ENCODE measurements around the gene GRIN2C. TPM values are rescaled to one million over a fixed set of nuclear protein-coding genes. Genes with fewer than 3 reads are reported as not detected.

The GRIN2C gene
- total and polyA plus RNA-seq, 2 donors (not counting 3 experiments of a cell fraction or from before 2014, with no cell fraction given), result 0.04 to 0.60 TPM

DNA sequence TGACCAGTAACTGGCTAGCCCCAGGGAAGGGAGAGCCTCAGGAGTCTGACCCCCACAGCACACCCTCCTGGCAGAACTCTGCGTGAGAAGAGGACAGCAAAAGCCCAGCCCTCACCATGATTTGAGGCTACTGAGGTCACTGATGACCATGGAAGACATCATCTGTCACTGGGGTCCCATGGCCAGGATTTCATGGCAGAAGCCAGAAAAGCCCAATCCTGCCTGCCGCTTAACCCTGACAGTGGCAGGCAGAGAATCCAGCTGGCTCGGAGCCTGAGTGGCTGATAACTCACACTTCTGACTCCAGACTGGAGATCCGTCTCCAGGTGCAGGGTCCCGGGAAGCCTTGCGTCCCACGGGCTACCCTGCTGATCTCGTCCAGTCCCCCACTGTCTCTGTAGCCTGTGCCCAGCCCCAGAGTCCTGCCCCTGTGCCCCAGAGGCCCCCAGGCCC lies 17.5 kb downstream of the GRIN2C start:
- intact Hi-C loops (cut with micrococcal nuclease), result loop anchor here (1.0 kb wide), 1 partner anchor 51 kb away; no protein-coding TSS in a partner anchor
- no peak overlapping the region for H3K4me3 ChIP-seq (replicated peaks in 1 of 3; ENCODE audit: insufficient read depth in 1 of 3, low read depth in 1 of 3, low read length in 3 of 3)
- no peak overlapping the region for H3K4me2 ChIP-seq (ENCODE audit: insufficient read depth, low read length)
- H3K4me1 ChIP-seq (ENCODE audit: control insufficient read depth, extremely low read depth, insufficient read depth, low read length), result no peaks in the 10 kb centered on the region
- H3K27ac ChIP-seq (ENCODE audit: insufficient read depth, low read depth, low read length), result no peak overlapping the region
- POLR2A ChIA-PET, result interaction anchor here (1.0 kb wide), 1 partner anchor 31 kb away, joined by 8 read pairs; the partner anchor contains the start of gene FDXR
- no peak for FAIRE-seq
- no peaks in the 10 kb centered on the region for H4K20me1 ChIP-seq (replicated peaks; ENCODE audit: control insufficient read depth, extremely low read depth, insufficient read depth, low read length)
- no peak for DNase-seq (ENCODE audit: low read depth, low spot score)
- TF ChIP-seq EZH2 (IDR thresholded peaks at IDR 0.05; ENCODE audit: borderline replicate concordance, low read depth, low read length, severe bottlenecking), result no peak
- H3K27me3 ChIP-seq (ENCODE audit: control insufficient read depth in 2 of 2, insufficient read depth in 2 of 2, low read length in 2 of 2), result no peaks in the 10 kb centered on the region
- no peaks in the 10 kb centered on the region for H3K79me2 ChIP-seq (ENCODE audit: control insufficient read depth, insufficient read depth, low read length)
- no peaks in the 10 kb centered on the region for H3K36me3 ChIP-seq (ENCODE audit: control insufficient read depth in 2 of 2, extremely low read depth in 1 of 2, insufficient read depth in 2 of 2, low read length in 2 of 2)
- BruUV-seq (replicated peaks), result no TSS peak
- dilution Hi-C loops (cut with MboI; ENCODE audit: extremely low pct_ligation_motif_present, low sequenced_read_pairs), result no loop called here
- H3K9me1 ChIP-seq (replicated peaks; ENCODE audit: control insufficient read depth, extremely low read depth, insufficient read depth, low read length), result no peaks in the 10 kb centered on the region
- CTCF ChIA-PET, result interaction anchor here (1.0 to 11.7 kb wide), 19 partner anchors 9 to 131 kb away, joined by 3 to 227 read pairs (median 7); partner anchors contain the start of genes FDXR and GRIN2C
- no peak overlapping the region for H3K9ac ChIP-seq (replicated peaks; ENCODE audit: extremely low read depth, insufficient read depth, low read length)
- peak overlapping the region; percentile 44 for H2AFZ ChIP-seq (ENCODE audit: low read depth, low read length)
- H3K9me3 ChIP-seq (replicated peaks; ENCODE audit: control insufficient read depth, insufficient read depth, low read length), result no peaks in the 10 kb centered on the region

DNA sequence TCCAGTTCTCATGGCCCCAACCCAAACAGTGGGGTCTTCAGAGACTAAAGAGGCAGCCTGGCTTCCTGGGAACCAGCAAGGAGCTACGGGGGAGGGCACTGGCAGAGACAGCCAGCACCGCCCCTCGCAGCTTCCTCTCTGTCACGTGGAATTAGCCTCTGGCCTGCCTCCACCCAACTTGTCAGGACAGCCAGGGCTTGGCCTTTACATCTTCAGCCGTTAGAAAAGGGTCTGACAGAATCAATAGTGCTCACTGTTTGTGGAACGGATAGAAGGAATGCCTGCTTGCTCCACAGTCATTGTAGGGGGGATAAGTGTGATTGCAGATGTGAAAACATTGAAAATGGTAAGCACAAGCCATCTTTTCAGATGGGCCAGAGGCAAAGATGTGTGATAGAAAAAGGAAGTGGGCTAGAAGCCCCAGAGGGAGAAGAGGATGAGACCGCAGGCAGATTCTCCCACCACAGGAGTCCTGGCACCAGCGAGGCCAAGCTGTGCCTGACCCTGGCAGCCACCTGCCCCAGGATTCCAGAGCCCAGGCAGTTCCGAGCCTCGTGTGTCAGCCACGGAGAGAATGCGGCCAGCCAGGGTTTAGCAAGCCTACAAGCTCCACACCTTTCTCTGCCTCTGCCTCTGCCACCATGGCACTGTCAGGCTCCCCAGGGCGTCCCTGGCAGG lies 18.6 kb downstream of the GRIN2C start:
- Histone ChIP-seq H3K9me1 (replicated peaks; ENCODE audit: control insufficient read depth, extremely low read depth, insufficient read depth, low read length) (no peaks in the 10 kb centered on the region), H3K36me3 (ENCODE audit: control insufficient read depth in 2 of 2, extremely low read depth in 1 of 2, insufficient read depth in 2 of 2, low read length in 2 of 2) (no peaks in the 10 kb centered on the region), H3K4me2 (ENCODE audit: insufficient read depth, low read length) (no peak overlapping the region), H3K9ac (replicated peaks; ENCODE audit: extremely low read depth, insufficient read depth, low read length) (no peak overlapping the region), H3K27ac (ENCODE audit: insufficient read depth, low read depth, low read length) (no peak overlapping the region), H3K4me1 (ENCODE audit: control insufficient read depth, extremely low read depth, insufficient read depth, low read length) (no peaks in the 10 kb centered on the region), H2AFZ (ENCODE audit: low read depth, low read length) (no peak overlapping the region), H4K20me1 (replicated peaks; ENCODE audit: control insufficient read depth, extremely low read depth, insufficient read depth, low read length) (no peaks in the 10 kb centered on the region), H3K79me2 (ENCODE audit: control insufficient read depth, insufficient read depth, low read length) (no peaks in the 10 kb centered on the region), H3K4me3 (replicated peaks in 1 of 3; ENCODE audit: insufficient read depth in 1 of 3, low read depth in 1 of 3, low read length in 3 of 3) (no peak overlapping the region), H3K27me3 (ENCODE audit: control insufficient read depth in 2 of 2, insufficient read depth in 2 of 2, low read length in 2 of 2) (no peaks in the 10 kb centered on the region), H3K9me3 (replicated peaks; ENCODE audit: control insufficient read depth, insufficient read depth, low read length) (no peaks in the 10 kb centered on the region)
- BruUV-seq (replicated peaks), result no TSS peak
- TF ChIP-seq EZH2 (IDR thresholded peaks at IDR 0.05; ENCODE audit: borderline replicate concordance, low read depth, low read length, severe bottlenecking), result no peak
- TF ChIP-seq, protein P1, sequence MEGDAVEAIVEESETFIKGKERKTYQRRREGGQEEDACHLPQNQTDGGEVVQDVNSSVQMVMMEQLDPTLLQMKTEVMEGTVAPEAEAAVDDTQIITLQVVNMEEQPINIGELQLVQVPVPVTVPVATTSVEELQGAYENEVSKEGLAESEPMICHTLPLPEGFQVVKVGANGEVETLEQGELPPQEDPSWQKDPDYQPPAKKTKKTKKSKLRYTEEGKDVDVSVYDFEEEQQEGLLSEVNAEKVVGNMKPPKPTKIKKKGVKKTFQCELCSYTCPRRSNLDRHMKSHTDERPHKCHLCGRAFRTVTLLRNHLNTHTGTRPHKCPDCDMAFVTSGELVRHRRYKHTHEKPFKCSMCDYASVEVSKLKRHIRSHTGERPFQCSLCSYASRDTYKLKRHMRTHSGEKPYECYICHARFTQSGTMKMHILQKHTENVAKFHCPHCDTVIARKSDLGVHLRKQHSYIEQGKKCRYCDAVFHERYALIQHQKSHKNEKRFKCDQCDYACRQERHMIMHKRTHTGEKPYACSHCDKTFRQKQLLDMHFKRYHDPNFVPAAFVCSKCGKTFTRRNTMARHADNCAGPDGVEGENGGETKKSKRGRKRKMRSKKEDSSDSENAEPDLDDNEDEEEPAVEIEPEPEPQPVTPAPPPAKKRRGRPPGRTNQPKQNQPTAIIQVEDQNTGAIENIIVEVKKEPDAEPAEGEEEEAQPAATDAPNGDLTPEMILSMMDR (IDR thresholded peaks at IDR 0.05; ENCODE audit: extremely low read depth in 1 of 2, insufficient read depth in 1 of 2, low read depth in 1 of 2, low read length in 2 of 2), result no peak
- no peak for TF ChIP-seq POLR2AphosphoS5 (IDR thresholded peaks at IDR 0.05; ENCODE audit: insufficient read depth, low read depth, low read length)
- no peak for TF ChIP-seq MYC (IDR thresholded peaks at IDR 0.05; ENCODE audit: low read depth, low read length)
- TF ChIP-seq FOS (IDR thresholded peaks at IDR 0.05; ENCODE audit: borderline replicate concordance, insufficient read depth, low read length), result no peak
- TF ChIP-seq POLR2A (IDR thresholded peaks at IDR 0.05; ENCODE audit: low read depth, low read length), result no peak
- TF ChIP-seq, protein P2, sequence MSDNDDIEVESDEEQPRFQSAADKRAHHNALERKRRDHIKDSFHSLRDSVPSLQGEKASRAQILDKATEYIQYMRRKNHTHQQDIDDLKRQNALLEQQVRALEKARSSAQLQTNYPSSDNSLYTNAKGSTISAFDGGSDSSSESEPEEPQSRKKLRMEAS (IDR thresholded peaks at IDR 0.05; ENCODE audit: insufficient read depth, insufficient read length), result no peak
- TF ChIP-seq JUN (IDR thresholded peaks at IDR 0.05; ENCODE audit: borderline replicate concordance, insufficient read depth, insufficient read length, low read depth), result no peak
- TF ChIP-seq GATA2 (IDR thresholded peaks at IDR 0.05; ENCODE audit: insufficient read depth, insufficient read length, low read depth, low read length), result no peak
- DNase-seq (ENCODE audit: low read depth, low spot score) (no peak), FAIRE-seq (no peak)
- intact Hi-C loops (cut with micrococcal nuclease) (no loop called here), dilution Hi-C loops (cut with MboI; ENCODE audit: extremely low pct_ligation_motif_present, low sequenced_read_pairs) (no loop called here)
- CTCF ChIA-PET, result interaction anchor here (1.0 to 11.7 kb wide), 6 partner anchors 12 to 95 kb away, joined by 3 to 227 read pairs (median 6); partner anchors contain the start of gene GRIN2C
- POLR2A ChIA-PET, result no interaction called here
